Hematopoietic multipotent progenitor cell treated with erythropoietin and hydrocortisone succinate and interleukin-3 and kit ligand, for 6 days (in vitro differentiated cells): ENCODE results near the gene NUDT5.
"Not testable (repeated sequence)": the region's sequence is repeated elsewhere in the genome, so short reads cannot be mapped to it uniquely, and the experiment has no call there.

Experiments used
- DNase-seq: peaks from one replicate; pipeline ENCODE4 v3.0.0-alpha.2; 2015

NUDT5 gene

GRCh38 chr10:12202226-12202625 lies 6.5 kb upstream of the NUDT5 start:
- DNase-seq: no peak

- DNase-seq: no peak
Observed at GRCh38 chr10:12201543-12201942, 5.9 kb upstream of the NUDT5 start.

- DNase-seq: no peak
Observed at GRCh38 chr10:12200850-12201249, 5.2 kb upstream of the NUDT5 start.

GRCh38 chr10:12198156-12198555 lies 2.5 kb upstream of the NUDT5 start:
- no peak for DNase-seq

GRCh38 chr10:12196531-12197211 lies 980 bp upstream of the NUDT5 start:
- no peak for DNase-seq

GRCh38 chr10:12195281-12195602 lies 449 bp downstream of the NUDT5 start:
- DNase-seq: no peak

- DNase-seq: peak; percentile 36
Observed at GRCh38 chr10:12194752-12195271, 879 bp downstream of the NUDT5 start.

GRCh38 chr10:12193193-12193592 lies 2.5 kb downstream of the NUDT5 start:
- peak; percentile 30 for DNase-seq

GRCh38 chr10:12191715-12192114 lies 4.0 kb downstream of the NUDT5 start:
- DNase-seq: no peak

GRCh38 chr10:12189426-12189825 lies 6.3 kb downstream of the NUDT5 start:
- DNase-seq: no peak

GRCh38 chr10:12188656-12189055 lies 7.0 kb downstream of the NUDT5 start:
- no peak for DNase-seq

GRCh38 chr10:12187321-12187905 lies 8.3 kb downstream of the NUDT5 start:
- no peak for DNase-seq

- no peak for DNase-seq
Observed at GRCh38 chr10:12186323-12186722, 9.4 kb downstream of the NUDT5 start.

GRCh38 chr10:12184165-12184564 lies 11.5 kb downstream of the NUDT5 start:
- DNase-seq: no peak

- peak; percentile 81 for DNase-seq
Observed at GRCh38 chr10:12181065-12181775, 14.5 kb downstream of the NUDT5 start.

GRCh38 chr10:12180221-12180974 lies 15.3 kb downstream of the NUDT5 start:
- DNase-seq: no peak

GRCh38 chr10:12179606-12180170 lies 16.0 kb downstream of the NUDT5 start:
- DNase-seq: peak; percentile 52

- DNase-seq: no peak
Observed at GRCh38 chr10:12177642-12178041, 18.0 kb downstream of the NUDT5 start.

- not testable (repeated sequence) for DNase-seq
Observed at GRCh38 chr10:12171512-12171911, 24.2 kb downstream of the NUDT5 start.

GRCh38 chr10:12165999-12166775 lies 29.5 kb downstream of the NUDT5 start:
- no peak for DNase-seq

GRCh38 chr10:12165036-12165435 lies 30.7 kb downstream of the NUDT5 start:
- no peak for DNase-seq

- no peak for DNase-seq
Observed at GRCh38 chr10:12164085-12164484, 31.6 kb downstream of the NUDT5 start.
